HUES64 (cell line): Measurements from ENCODE around the gene TLR6.

ENCODE experiments used
- H3K27ac ChIP-seq: 2 replicates; pipeline ENCODE4 v1.7.0; 2013; ENCODE audit warnings: low read depth, low read length, inconsistent platforms
- H3K27me3 ChIP-seq: 2 replicates; pipeline ENCODE4 v1.6.1; 2013; ENCODE audit warnings: mild to moderate bottlenecking, low read length; ENCODE audit not compliant: insufficient read depth
- H3K36me3 ChIP-seq: 2 replicates; pipeline ENCODE4 v1.6.1; 2013; ENCODE audit warnings: mild to moderate bottlenecking, low read length; ENCODE audit not compliant: insufficient read depth
- H3K4me1 ChIP-seq: 2 replicates; pipeline ENCODE4 v1.6.1; 2013; ENCODE audit warnings: mild to moderate bottlenecking, low read length, moderate library complexity; ENCODE audit not compliant: insufficient read depth
- H3K4me3 ChIP-seq: 2 replicates; pipeline ENCODE4 v1.5.1; 2013; ENCODE audit warnings: mild to moderate bottlenecking, low read length, moderate library complexity
- H3K9ac ChIP-seq: 2 replicates; pipeline ENCODE4 v1.6.1; 2013; ENCODE audit warnings: mild to moderate bottlenecking, low read depth, low read length
- H3K9me3 ChIP-seq: 2 replicates; pipeline ENCODE4 v1.6.1; 2013; ENCODE audit warnings: low read depth, low read length; ENCODE audit not compliant: insufficient read depth
- WGBS: fragments of 150-250, 120-280 bp; methylation state at CpG from one replicate; pipeline ENCODE4 v1.1.7; 2013; ENCODE audit warnings: missing lambda C conversion rate; 5-methylcytosine and 5-hydroxymethylcytosine counted together

The TLR6 gene

DNA sequence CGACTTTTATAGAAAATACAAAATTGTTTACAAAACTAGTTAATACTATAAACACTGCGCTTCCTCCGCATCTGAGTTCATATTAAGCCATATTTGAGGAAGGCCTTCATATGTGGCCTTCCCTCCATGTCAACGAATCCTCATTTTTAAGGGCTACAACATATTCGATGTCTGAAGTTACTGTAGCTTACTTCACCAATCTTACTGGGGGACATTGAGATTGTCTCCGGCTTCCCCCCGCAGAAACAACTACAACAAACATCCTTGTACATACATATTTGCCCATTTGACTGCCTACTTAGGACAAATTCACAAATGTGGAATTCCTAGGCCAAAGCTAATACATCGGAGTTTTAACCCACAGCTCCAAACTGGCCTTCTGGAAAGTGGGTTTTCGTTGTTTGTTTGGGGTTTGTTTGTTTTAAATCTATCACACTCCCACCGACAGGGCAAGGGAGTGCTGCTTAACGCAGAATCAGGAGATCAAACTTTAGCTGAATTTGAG is 10.4 kb upstream of the TLR6 start:
- Histone ChIP-seq H3K4me3 (peak overlapping the region; percentile 57), H3K27me3 (peaks cover 11% of the 10 kb centered on the region), H3K9ac (peak overlapping the region; percentile 80), H3K36me3 (no peaks in the 10 kb centered on the region), H3K27ac (no peak overlapping the region), H3K9me3 (no peaks in the 10 kb centered on the region), H3K4me1 (peaks cover 5% of the 10 kb centered on the region)
- 62% methylated on average over 10 of the region's 11 CpGs for WGBS

DNA sequence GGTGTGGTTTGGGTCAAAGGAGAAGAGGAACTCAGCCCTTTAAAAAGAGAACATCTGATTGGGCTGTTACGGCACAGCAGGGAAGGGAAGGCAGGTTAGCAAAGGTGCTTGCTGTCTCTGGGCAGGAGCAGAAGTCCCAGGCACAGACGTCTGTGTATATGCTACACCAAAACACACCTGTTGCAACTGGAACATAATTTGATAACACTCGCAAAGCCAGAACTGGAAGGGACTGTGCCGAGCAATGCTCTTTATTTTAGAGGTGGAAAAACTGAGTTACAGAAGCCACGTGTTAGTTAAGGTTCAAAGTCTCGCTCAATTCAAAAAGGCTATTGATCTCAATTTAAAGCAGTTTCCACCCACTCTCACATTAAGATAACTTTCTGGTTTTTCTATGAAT is 8.8 kb upstream of the TLR6 start:
- Histone ChIP-seq H3K9ac (no peak overlapping the region), H3K27me3 (peaks cover 11% of the 10 kb centered on the region), H3K9me3 (no peaks in the 10 kb centered on the region), H3K36me3 (no peaks in the 10 kb centered on the region), H3K4me3 (no peak overlapping the region), H3K27ac (no peak overlapping the region), H3K4me1 (peaks cover 5% of the 10 kb centered on the region)
- 79% methylated on average over 6 of the region's 6 CpGs for WGBS

DNA sequence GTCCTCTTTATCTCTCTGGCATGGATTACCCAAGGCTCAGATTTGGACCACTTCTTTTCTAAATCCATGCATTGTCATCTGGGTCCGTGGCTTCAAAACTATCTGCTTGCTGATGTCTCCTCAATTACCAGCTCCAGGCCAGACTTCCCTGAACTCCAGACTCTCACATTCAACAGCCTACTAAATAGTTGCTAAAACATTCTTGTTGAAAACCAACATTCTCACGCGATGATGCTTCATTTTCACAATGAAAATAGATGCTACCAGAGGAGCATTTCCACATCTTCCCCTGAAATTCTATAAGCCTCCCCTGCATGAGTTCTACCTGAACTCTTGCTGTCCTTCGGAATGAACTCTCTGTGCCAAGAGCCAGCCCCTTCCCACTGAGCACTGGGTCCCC is 5.2 kb upstream of the TLR6 start:
- no peaks in the 10 kb centered on the region for H3K9me3 ChIP-seq
- 91% methylated on average over 4 of the region's 4 CpGs for WGBS
- peaks cover 10% of the 10 kb centered on the region for H3K4me1 ChIP-seq
- no peaks in the 10 kb centered on the region for H3K36me3 ChIP-seq
- H3K9ac ChIP-seq = no peak overlapping the region
- H3K4me3 ChIP-seq = no peak overlapping the region
- H3K27ac ChIP-seq = no peak overlapping the region
- no peaks in the 10 kb centered on the region; the same call in 1 of the 2 replicates for H3K27me3 ChIP-seq

DNA sequence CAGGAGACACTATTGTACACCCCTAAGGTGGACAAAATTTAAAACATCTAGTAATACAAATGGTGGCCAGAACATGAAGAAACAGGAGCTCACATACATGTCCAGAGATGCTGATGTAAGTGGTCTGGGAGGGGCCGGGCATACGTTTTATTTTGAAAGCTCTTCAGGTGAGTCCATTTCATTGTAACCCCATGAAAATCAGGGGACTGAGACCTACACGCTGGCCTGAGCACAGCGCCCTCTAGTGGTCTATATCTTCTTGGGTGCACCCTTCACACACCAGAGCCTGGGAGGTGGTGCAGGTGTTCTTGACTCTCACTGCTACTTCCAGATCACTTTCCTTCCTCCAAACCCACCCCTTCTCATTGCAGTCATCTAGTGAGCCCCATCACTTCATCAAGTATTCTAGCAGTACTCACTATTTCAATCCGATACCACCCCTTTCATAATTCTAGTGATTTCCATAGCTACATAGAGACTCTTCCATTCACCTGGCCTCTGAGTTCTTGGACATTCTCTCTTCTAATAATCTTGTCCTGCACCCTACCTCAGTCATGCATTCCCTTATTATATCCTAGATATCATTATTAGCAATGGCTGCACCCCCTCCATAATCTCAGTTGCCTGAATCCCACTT is 4.3 kb upstream of the TLR6 start:
- H3K27me3 ChIP-seq = no peaks in the 10 kb centered on the region
- H3K9me3 ChIP-seq = no peaks in the 10 kb centered on the region
- no peak overlapping the region for H3K27ac ChIP-seq
- H3K9ac ChIP-seq = no peak overlapping the region
- peaks cover 13% of the 10 kb centered on the region; the same call in 1 of the 2 replicates for H3K4me1 ChIP-seq
- 23% methylated on average over 5 of the region's 5 CpGs for WGBS
- H3K4me3 ChIP-seq = no peak overlapping the region
- no peaks in the 10 kb centered on the region for H3K36me3 ChIP-seq

DNA sequence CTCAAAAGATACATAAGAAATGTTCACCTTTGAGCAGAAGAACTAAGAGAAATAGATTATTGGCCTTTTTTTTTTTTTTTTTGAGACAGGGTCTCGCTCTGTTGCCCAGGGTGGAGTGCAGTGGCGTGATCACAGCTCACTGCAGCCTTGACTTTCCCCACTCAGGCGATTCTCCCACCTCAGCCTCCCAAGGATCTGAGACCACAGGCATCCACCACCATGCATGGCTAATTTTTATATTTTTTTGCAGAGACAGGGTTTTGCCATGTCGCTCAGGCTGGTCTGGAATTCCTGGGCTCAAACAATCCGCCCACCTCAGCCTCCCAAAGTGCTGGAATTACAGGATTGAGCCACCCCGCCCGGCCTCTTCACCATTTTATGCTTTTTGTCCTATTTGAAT is 2.9 kb upstream of the TLR6 start:
- no peak overlapping the region for H3K27ac ChIP-seq
- 90% methylated on average over 6 of the region's 7 CpGs for WGBS
- H3K9me3 ChIP-seq = no peaks in the 10 kb centered on the region
- H3K27me3 ChIP-seq = no peaks in the 10 kb centered on the region
- H3K4me1 ChIP-seq = peaks cover 13% of the 10 kb centered on the region; the same call in 1 of the 2 replicates
- H3K9ac ChIP-seq = no peak overlapping the region
- no peak overlapping the region for H3K4me3 ChIP-seq
- no peaks in the 10 kb centered on the region for H3K36me3 ChIP-seq

DNA sequence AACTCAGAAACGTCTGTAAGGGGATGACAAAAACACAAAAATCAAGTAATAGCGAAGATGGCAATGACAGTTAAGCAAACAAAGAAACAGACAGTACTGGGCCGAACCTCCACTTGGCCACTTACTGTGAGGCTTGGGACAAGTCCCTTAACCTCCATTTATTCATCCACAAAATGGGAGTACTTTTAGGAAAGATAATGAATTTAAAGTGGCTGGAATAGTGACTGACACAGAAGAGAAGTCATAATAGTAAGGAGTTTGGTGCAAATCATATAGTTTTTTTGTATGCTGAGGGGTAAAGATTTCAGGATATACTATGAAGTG is 1.4 kb upstream of the TLR6 start:
- Histone ChIP-seq H3K4me1 (peaks cover 13% of the 10 kb centered on the region; the same call in 1 of the 2 replicates), H3K4me3 (no peak overlapping the region), H3K9me3 (no peaks in the 10 kb centered on the region), H3K9ac (no peak overlapping the region), H3K27me3 (no peaks in the 10 kb centered on the region), H3K36me3 (no peaks in the 10 kb centered on the region), H3K27ac (0 out of 2 replicates have a peak overlapping the region, but pooled peaks have one; percentile 14)
- 88% methylated on average over 3 of the region's 3 CpGs for WGBS

DNA sequence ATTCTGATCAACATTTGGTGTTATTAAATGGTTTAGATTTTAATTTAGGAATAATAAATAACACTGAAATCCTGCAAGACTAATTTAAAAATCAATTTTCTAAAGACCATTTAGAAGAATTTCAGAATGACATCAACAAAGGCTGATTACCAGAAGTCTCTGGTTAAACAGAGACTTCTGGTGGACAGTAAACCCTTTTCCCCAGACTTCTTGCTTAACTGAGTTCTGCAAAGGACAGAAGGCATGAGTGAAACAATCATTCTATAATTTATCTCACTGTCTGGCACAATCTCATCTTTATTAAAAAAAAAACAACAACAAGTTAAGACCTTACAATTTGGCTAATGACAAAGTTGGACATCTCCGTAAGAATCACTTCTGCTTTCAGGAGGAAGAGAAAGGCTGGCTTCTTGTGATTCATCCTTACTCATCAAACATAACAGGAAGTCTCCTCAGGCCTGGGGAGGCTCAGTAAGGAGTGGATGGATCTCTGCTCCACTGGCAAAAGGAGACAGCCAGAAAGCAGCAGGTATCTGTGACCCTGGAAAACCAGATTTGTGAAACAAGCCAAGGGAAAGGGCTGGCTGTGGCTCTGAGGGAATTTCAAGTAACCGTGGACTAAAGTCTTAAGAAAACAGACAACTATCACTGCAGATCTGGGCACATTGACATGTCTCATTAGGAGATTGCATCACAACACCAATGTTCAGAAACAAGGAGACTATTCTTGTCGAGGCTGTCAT is 908 bp upstream of the TLR6 start:
- H3K9ac ChIP-seq = no peak overlapping the region
- peak overlapping the region; percentile 24; the same call in 1 of the 2 replicates for H3K27ac ChIP-seq
- 75% methylated on average over 3 of the region's 3 CpGs for WGBS
- no peaks in the 10 kb centered on the region for H3K36me3 ChIP-seq
- no peak overlapping the region for H3K4me3 ChIP-seq
- no peaks in the 10 kb centered on the region for H3K9me3 ChIP-seq
- H3K27me3 ChIP-seq = no peaks in the 10 kb centered on the region
- peaks cover 13% of the 10 kb centered on the region; the same call in 1 of the 2 replicates for H3K4me1 ChIP-seq

DNA sequence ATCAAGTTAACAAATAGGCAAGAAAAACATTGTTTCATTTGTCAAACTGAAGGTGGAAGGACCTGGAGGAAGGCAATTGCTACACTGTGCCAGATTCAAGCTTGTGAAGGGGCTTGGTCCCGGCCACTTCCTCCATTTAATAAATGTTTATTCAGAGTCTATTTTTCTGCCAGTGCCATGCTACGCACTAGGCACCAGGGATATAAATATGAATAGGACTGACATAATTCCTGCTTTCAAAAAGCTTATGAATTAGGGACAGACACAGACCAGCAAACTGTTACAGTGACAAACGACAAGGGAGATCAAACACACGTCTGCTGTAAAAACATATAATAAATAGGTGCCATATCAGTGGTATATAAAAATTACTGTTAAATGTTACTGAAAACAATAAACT is 571 bp downstream of the TLR6 start:
- H3K9ac ChIP-seq = no peak overlapping the region
- 86% methylated on average over 3 of the region's 4 CpGs for WGBS

DNA sequence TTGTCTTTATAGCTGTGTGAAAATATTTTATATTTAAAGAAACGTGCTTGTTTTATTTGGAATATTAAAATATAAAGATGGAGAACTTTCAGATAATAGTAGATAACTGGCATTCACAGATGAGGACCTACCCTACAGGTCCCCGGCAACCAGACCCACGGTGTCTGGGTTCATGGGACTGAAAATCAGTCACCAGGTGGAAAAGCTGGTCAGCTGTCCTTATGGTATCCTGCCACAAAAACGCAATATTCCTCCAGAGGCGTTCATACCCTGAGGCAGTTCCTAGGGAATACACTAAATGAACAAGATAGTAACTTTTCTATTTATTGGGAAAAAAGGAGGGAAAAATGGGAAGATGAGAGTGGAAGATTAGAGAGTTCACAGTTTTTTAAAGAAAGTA is 1.2 kb downstream of the TLR6 start:
- WGBS = 93% methylated on average over 5 of the region's 5 CpGs
- H3K9ac ChIP-seq = no peak overlapping the region

More for the DNA sequence above, 571 bp downstream of the TLR6 start:
- Histone ChIP-seq H3K27ac (no peak overlapping the region), H3K27me3 (no peaks in the 10 kb centered on the region), H3K4me3 (no peak overlapping the region), H3K36me3 (no peaks in the 10 kb centered on the region), H3K4me1 (peaks cover 13% of the 10 kb centered on the region; the same call in 1 of the 2 replicates), H3K9me3 (no peaks in the 10 kb centered on the region)

DNA sequence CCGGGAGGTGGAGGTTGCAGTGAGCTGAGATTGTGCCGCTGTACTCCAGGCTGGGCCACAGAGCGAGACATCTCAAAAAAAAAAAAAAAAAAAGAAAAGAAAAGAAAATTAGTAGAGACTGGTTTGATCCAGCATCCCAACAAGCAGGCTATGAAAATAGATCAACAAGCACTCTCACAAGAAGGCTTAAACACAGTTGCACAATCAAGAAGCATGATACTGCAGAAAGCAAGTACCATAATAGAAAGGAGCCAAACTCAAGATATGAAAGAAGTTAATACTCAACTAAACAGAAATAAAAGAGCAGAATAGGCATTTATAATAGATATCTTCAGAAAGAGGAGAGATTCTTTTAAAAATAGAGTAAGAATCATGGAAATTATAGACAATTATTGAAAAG is 10.6 kb downstream of the TLR6 start:
- Histone ChIP-seq H3K4me3 (no peak overlapping the region), H3K27me3 (no peaks in the 10 kb centered on the region)
- WGBS = 98% methylated on average over 2 of the region's 3 CpGs

More for the DNA sequence above, 1.2 kb downstream of the TLR6 start:
- Histone ChIP-seq H3K27me3 (no peaks in the 10 kb centered on the region), H3K36me3 (no peaks in the 10 kb centered on the region), H3K9me3 (no peaks in the 10 kb centered on the region), H3K4me3 (no peak overlapping the region), H3K4me1 (peaks cover 13% of the 10 kb centered on the region; the same call in 1 of the 2 replicates), H3K27ac (no peak overlapping the region)

DNA sequence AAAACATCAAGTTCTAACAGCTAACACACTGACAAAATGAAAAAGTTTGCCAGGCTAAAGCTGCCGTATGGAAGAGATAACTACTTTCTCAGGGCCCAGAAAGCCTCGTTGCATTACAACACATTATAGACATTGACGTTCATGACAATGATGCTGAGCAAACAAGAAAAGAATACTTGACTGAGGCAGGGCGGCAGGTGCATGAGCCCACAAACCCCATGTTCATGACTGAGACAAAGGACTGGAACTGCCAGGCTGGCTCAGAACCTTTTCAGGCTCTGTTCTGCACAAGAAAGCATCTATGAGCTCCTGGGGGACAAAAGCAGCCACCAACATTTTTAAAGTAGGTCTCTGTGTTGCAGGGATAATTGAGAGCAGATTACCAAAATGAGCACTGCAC is 13.6 kb downstream of the TLR6 start:
- Histone ChIP-seq H3K36me3 (no peaks in the 10 kb centered on the region), H3K27ac (no peak overlapping the region), H3K4me1 (no peaks in the 10 kb centered on the region), H3K27me3 (no peaks in the 10 kb centered on the region), H3K9ac (no peak overlapping the region), H3K4me3 (no peak overlapping the region), H3K9me3 (peaks cover 3% of the 10 kb centered on the region; the same call in 1 of the 2 replicates)
- 85% methylated on average over 4 of the region's 4 CpGs for WGBS

More for the DNA sequence above, 10.6 kb downstream of the TLR6 start:
- Histone ChIP-seq H3K36me3 (no peaks in the 10 kb centered on the region), H3K9ac (no peak overlapping the region), H3K4me1 (no peaks in the 10 kb centered on the region), H3K9me3 (peaks cover 3% of the 10 kb centered on the region; the same call in 1 of the 2 replicates), H3K27ac (no peak overlapping the region)
